Activated T-helper 2 cell treated with anti-CD3 and anti-CD28 coated beads, Interferon-gamma antibody, Interleukin-2, Interleukin-4, amounts not matched to agents 10 μg/mL and 5 μg/mL and 100 μg/mL, durations not matched to agents 14 hours and 24 hours and 36 hours (primary cell): Measurements from ENCODE around the gene ZNF14. TPM values are rescaled to one million over a fixed set of nuclear protein-coding genes. Genes with fewer than 3 reads are reported as not detected.
A peak's percentile ranks its signal among the peaks of the same experiment; 100 is the strongest.
"Not testable (repeated sequence)": the region's sequence is repeated elsewhere in the genome, so short reads cannot be mapped to it uniquely, and the experiment has no call there.

Source experiments
- DNase-seq: peaks from one replicate; pipeline ENCODE4 v3.0.0; 2021; ENCODE audit warnings: low spot score
- H3K27ac Mint-ChIP-seq: one replicate; pipeline ENCODE4 v1.8.0; 2021; ENCODE audit warnings: mixed read lengths
- H3K27me3 Mint-ChIP-seq: one replicate; pipeline ENCODE4 v1.8.0; 2021; ENCODE audit warnings: low read depth, mixed read lengths
- H3K36me3 Mint-ChIP-seq: one replicate; pipeline ENCODE4 v1.8.0; 2021; ENCODE audit warnings: low read depth, mixed read lengths
- H3K4me1 Mint-ChIP-seq: one replicate; pipeline ENCODE4 v1.8.0; 2021; ENCODE audit warnings: low read depth, mixed read lengths
- H3K4me3 Mint-ChIP-seq: one replicate; pipeline ENCODE4 v1.8.0; 2021; ENCODE audit warnings: low read depth, mild to moderate bottlenecking, moderate library complexity, mixed read lengths
- H3K9me3 Mint-ChIP-seq: one replicate; pipeline ENCODE4 v1.8.0; 2021; ENCODE audit warnings: mixed read lengths
- intact Hi-C: fragments of 100-400 bp; cut with micrococcal nuclease; formaldehyde crosslinking; loops from one replicate; pipeline ENCODE4 v1.15.1; 2023
- total RNA-seq: library from RNA; stranded (reverse); gene quantifications from 2 replicates; pipeline ENCODE4 v1.2.3, GENCODE V29; 2022

Gene ZNF14
- total RNA-seq, 1 donor from 2014 or later = 4.2 TPM

GRCh38 chr19:19665420-19665948, 67.4 kb downstream of the ZNF14 start:
- peak overlapping the region; percentile 45 for H3K4me3 Mint-ChIP-seq
- not testable (repeated sequence) for DNase-seq, H3K9me3 Mint-ChIP-seq, H3K27me3 Mint-ChIP-seq, H3K27ac Mint-ChIP-seq
- intact Hi-C loops = loop anchor here (10.0 kb wide), 1 partner anchor 899 kb away; the partner anchor contains the start of gene ZNF737
- H3K36me3 Mint-ChIP-seq = peaks cover 47% of the 10 kb centered on the region
- H3K4me1 Mint-ChIP-seq = peaks cover 30% of the 10 kb centered on the region

GRCh38 chr19:19663256-19664120, 69.4 kb downstream of the ZNF14 start, which contains the start of gene ATP13A1:
ATP13A1 (minus strand) TSS chr19:19663676; CDS start chr19:19663666, 10 bp downstream.
- Mint-ChIP-seq H3K36me3 (peaks cover 40% of the 10 kb centered on the region), H3K4me1 (peaks cover 24% of the 10 kb centered on the region), H3K9me3 (no peaks in the 10 kb centered on the region), H3K27ac (peak within 1 kb of the TSS; percentile 98), H3K27me3 (no peaks in the 10 kb centered on the region), H3K4me3 (peak within 1 kb of the TSS; percentile 89)
- peak; percentile 93 for DNase-seq
- intact Hi-C loops = loop anchor here (1.0 to 10.0 kb wide), 5 partner anchors 21 to 901 kb away; partner anchors contain the start of genes GMIP, PBX4, ZNF14 and ZNF737

- Mint-ChIP-seq H3K27me3 (no peaks in the 10 kb centered on the region), H3K36me3 (peaks cover 42% of the 10 kb centered on the region), H3K4me1 (peaks cover 18% of the 10 kb centered on the region), H3K27ac (peak overlapping the region; percentile 94), H3K9me3 (no peaks in the 10 kb centered on the region), H3K4me3 (peak overlapping the region; percentile 89)
- DNase-seq = no peak
- intact Hi-C loops = loop anchor here (1.0 to 10.0 kb wide), 5 partner anchors 20 to 902 kb away; partner anchors contain the start of genes GMIP, PBX4, ZNF14 and ZNF737
Observed at GRCh38 chr19:19662871-19663255, 70.0 kb downstream of the ZNF14 start.

GRCh38 chr19:19662344-19662743, 70.6 kb downstream of the ZNF14 start:
- DNase-seq = no peak
- Mint-ChIP-seq H3K4me3 (peak overlapping the region; percentile 89), H3K27ac (peak overlapping the region; percentile 94), H3K36me3 (peaks cover 44% of the 10 kb centered on the region), H3K9me3 (no peaks in the 10 kb centered on the region), H3K4me1 (peaks cover 18% of the 10 kb centered on the region), H3K27me3 (no peaks in the 10 kb centered on the region)
- intact Hi-C loops = loop anchor here (2.0 to 10.0 kb wide), 4 partner anchors 20 to 902 kb away; partner anchors contain the start of genes GMIP, ZNF14 and ZNF737

GRCh38 chr19:19661675-19662251, 71.1 kb downstream of the ZNF14 start:
- no peaks in the 10 kb centered on the region for H3K27me3 Mint-ChIP-seq
- peaks cover 18% of the 10 kb centered on the region for H3K4me1 Mint-ChIP-seq
- peaks cover 47% of the 10 kb centered on the region for H3K36me3 Mint-ChIP-seq
- H3K9me3 Mint-ChIP-seq = no peaks in the 10 kb centered on the region
- intact Hi-C loops = loop anchor here (2.0 to 10.0 kb wide), 4 partner anchors 19 to 903 kb away; partner anchors contain the start of genes GMIP, ZNF14 and ZNF737
- peak; percentile 40 for DNase-seq
- H3K4me3 Mint-ChIP-seq = peak overlapping the region; percentile 89
- peak overlapping the region; percentile 94 for H3K27ac Mint-ChIP-seq

- peak overlapping the region; percentile 89 for H3K4me3 Mint-ChIP-seq
- no peak for DNase-seq
- no peaks in the 10 kb centered on the region for H3K27me3 Mint-ChIP-seq
- H3K27ac Mint-ChIP-seq = peak overlapping the region; percentile 94
- peaks cover 51% of the 10 kb centered on the region for H3K36me3 Mint-ChIP-seq
- peaks cover 18% of the 10 kb centered on the region for H3K4me1 Mint-ChIP-seq
- H3K9me3 Mint-ChIP-seq = no peaks in the 10 kb centered on the region
- intact Hi-C loops = loop anchor here (10.0 kb wide), 1 partner anchor 904 kb away; the partner anchor contains the start of gene ZNF737
Observed at GRCh38 chr19:19661141-19661674, 71.7 kb downstream of the ZNF14 start.

Other genes starting within 250 kb of the ZNF14 start
- gene TSSK6, start 217.6 kb downstream of the ZNF14 start, total RNA-seq = 2.6 and 2.9 TPM in 2 replicates
- 381 and 393 TPM in 2 replicates for gene NDUFA13, start 216.9 kb downstream of the ZNF14 start, total RNA-seq
- gene YJEFN3, start 204.2 kb downstream of the ZNF14 start, total RNA-seq = 9.0 and 9.7 TPM in 2 replicates
- 0.14 and 0.21 TPM in 2 replicates for gene CILP2, start 194.8 kb downstream of the ZNF14 start, total RNA-seq
- gene PBX4, start 114.4 kb downstream of the ZNF14 start, total RNA-seq = 23.4 and 24.8 TPM in 2 replicates
- 28.9 and 29.8 TPM in 2 replicates for gene LPAR2, start 104.9 kb downstream of the ZNF14 start, total RNA-seq
- gene GMIP, start 89.5 kb downstream of the ZNF14 start, total RNA-seq = 66.0 and 67.5 TPM in 2 replicates
- 71.6 and 74.8 TPM in 2 replicates for gene ATP13A1, start 69.4 kb downstream of the ZNF14 start, total RNA-seq
- gene ZNF101, start 64.3 kb downstream of the ZNF14 start, total RNA-seq = 31.8 and 32.1 TPM in 2 replicates
- 13.2 and 15.1 TPM in 2 replicates for gene ZNF506, start 88.6 kb upstream of the ZNF14 start, total RNA-seq
- gene ZNF253, start 132.8 kb upstream of the ZNF14 start, total RNA-seq = 8.6 and 9.9 TPM in 2 replicates
- gene ZNF93, start 167.8 kb upstream of the ZNF14 start, total RNA-seq = 7.1 and 7.6 TPM in 2 replicates